HG02759 (cell line): ENCODE measurements around the gene PLCB1.

ENCODE experiments used
- ATAC-seq: cut with Tn5 transposase; IDR thresholded peaks from one replicate; pipeline ENCODE4 v1.9.1; 2021; ENCODE audit warnings: mild to moderate bottlenecking, moderate library complexity; ENCODE audit not compliant: unreplicated experiment

Gene PLCB1

DNA sequence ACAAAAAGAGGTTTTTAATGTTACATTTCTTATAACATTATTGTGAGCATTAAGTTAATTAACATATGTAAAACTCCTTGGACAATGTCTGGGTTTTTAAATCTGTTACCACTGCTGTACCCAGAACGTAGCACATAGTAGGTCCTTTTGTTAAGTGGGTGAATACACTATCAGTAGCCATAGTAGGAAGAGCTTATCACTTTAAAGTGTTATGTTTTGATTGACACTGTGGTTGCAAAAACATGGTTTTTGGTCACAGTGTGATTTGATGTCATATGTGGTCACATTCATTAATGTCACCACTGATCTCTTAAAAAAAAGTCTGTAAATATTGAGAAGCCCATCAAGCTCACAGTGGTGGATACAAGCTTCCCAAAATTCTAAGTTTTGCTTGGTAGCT, 160.7 kb downstream of the PLCB1 start:
- ATAC-seq, result no peak

DNA sequence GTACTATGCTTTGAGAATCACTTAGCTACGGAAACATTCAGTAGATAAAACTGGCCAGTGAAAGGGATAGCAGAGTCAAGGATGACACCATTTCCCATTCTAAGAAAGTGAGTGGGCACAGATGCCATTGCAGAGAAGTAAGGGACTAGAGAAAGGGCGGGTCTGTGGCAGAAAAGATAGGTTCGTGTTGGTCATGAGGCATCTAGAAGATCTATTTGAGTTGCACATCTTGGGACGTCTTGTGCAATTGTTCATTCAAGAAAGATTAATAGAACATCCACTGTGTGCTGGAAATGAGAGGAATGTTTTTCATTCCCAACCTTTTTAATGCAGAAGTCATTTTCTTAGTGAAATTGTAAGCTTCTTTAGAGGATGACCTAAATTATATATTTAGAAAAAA, 161.7 kb downstream of the PLCB1 start:
- ATAC-seq, result no peak

- ATAC-seq, result no peak
Measured at GRCh38 chr20:8296536-8296935, 164.5 kb downstream of the PLCB1 start.

- ATAC-seq, result no peak
Measured at GRCh38 chr20:8298426-8299043, 166.5 kb downstream of the PLCB1 start.

GRCh38 chr20:8299921-8300320, 167.9 kb downstream of the PLCB1 start:
- no peak for ATAC-seq

DNA sequence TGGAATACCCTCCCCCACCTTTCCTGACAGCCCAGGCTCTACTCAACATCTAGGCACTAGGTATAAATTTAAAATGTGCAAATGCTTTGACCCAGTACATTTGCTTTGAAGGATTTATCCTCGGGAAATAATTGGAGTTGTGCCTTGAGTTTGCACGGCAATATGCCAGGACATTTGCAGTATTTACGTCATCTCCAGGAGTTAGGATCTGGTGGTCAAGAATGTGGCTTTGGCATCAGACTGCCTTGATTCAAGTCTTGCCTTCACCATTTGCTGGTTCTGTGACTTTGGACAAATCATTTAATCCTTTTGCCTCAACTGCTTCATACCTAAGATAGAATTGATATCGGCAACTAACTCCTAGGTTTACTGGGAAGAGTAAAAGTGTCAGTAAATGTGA, 169.6 kb downstream of the PLCB1 start:
- no peak for ATAC-seq

GRCh38 chr20:8303651-8304050, 171.6 kb downstream of the PLCB1 start:
- ATAC-seq, result no peak

DNA sequence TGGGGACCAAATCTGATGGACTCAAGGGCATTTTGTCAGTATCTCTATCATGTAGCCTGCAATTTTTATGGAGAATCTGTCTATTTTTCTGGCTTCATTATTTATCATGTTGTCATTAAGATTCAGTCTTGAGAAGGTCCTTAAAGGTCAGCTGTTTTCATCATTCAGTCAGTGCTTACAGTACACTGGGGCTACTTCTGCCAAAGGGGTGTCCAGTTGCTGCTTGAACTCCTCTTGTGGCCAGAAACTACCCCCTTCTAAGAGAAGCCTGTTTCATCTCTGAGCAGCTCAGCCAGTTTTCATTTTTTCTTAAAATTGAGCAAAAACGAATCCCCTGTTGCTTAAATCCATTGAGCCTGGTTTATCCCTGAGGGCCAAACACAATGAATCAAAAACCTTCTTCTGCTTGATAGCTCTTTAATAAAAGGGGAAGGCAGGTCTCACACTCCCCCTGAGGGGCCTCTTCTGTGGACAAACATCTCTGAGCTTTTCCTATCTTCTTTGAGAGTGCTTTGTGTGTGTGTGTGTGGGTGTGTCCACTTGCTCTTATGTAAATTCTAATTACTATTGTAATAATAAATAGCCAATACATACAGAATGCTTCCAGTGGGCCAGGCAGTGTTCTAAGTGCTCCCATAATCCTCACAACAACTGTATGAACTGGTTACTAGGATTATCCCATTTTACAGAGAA, 172.2 kb downstream of the PLCB1 start:
- ATAC-seq, result no peak

GRCh38 chr20:8305449-8305978, 173.4 kb downstream of the PLCB1 start:
- ATAC-seq, result peak; percentile 97

DNA sequence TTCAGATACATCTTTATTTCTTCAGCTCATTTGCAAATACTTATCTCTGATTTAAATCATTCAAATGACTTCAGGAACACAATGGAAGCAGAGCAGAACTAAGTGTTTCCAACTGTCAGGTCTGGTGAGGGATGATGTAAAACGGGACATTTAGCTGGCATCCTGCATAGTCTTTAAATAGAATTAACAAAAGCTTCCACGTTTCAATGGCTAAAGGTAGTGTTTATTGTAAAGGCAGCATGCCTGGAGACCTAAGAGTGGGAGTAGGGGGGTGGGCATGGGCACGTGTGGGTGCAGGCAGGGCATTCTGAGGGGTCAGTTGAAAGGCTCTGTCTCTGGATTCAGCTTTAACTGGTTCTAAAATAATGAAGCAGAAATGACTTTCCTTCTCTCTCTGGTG, 174.9 kb downstream of the PLCB1 start:
- no peak for ATAC-seq

- no peak for ATAC-seq
Measured at GRCh38 chr20:8309634-8310033, 177.6 kb downstream of the PLCB1 start.

GRCh38 chr20:8310618-8311017, 178.6 kb downstream of the PLCB1 start:
- ATAC-seq, result no peak

- ATAC-seq, result no peak
Measured at GRCh38 chr20:8313073-8313472, 181.0 kb downstream of the PLCB1 start.

DNA sequence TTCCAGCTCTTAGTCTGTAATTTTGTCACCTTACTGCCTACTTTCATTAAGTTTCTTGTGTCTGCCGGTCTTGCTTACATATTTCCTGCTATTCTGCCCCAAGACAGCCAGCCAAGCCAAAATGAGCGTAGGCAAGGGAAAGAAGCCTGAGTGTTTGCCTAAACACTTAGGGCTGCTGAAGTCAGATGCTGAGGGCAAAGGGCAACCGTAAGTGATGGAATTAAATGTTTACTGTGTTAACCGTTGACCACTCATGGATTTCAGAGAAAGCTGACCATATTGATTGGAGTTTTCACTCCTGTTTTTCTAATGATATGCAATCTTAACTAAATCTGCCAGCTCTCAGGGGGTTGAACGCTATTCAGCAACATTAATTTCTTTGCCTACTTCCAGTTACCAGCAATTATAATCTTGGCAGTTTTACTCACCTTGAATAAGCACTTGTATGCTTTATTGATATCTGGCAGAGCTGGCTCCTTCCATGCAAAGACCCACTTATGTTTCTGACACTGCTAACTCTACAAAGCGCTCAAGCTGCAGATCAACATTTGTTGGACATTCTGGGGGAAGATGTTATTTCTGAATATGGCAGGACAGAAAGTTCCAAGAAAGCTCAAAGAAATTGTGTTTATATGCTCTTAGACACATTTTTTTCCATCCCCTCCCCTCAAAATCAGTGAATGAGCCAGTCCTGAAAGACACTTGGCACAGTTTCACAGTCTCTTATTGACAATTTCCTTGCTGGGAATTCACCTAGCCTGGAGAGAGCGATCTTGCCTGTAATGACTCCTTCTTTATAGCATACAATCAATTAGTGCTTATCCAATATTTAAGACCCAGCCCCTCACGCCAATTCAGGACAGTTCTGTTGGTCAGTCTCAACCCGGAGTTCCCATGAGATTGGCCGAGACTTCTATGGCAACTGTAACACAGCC, 183.8 kb downstream of the PLCB1 start:
- ATAC-seq, result no peak

- no peak for ATAC-seq
Measured at GRCh38 chr20:8317448-8317847, 185.4 kb downstream of the PLCB1 start.

GRCh38 chr20:8318965-8319625, 187.0 kb downstream of the PLCB1 start:
- no peak for ATAC-seq

DNA sequence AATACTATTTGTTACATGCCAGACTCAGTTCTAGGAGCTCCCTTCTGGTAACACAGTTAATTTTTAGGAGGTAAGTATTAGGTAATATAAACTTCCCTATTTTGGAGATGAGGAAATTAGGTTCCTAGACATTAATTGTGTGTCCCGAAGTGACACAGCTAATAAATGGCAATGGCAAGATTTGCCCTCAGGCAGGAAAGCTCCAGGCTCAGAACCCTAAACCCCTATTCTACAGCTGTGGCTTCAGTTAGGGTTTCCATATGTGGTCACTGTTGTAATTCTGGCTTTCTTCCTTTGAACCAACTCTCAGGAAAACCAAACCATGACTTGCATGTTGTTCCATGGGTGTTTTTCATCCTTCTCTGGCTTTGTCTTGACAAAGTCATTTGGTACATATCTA, 188.2 kb downstream of the PLCB1 start:
- ATAC-seq, result no peak

- ATAC-seq, result no peak
Measured at GRCh38 chr20:8321001-8321400, 188.9 kb downstream of the PLCB1 start.

DNA sequence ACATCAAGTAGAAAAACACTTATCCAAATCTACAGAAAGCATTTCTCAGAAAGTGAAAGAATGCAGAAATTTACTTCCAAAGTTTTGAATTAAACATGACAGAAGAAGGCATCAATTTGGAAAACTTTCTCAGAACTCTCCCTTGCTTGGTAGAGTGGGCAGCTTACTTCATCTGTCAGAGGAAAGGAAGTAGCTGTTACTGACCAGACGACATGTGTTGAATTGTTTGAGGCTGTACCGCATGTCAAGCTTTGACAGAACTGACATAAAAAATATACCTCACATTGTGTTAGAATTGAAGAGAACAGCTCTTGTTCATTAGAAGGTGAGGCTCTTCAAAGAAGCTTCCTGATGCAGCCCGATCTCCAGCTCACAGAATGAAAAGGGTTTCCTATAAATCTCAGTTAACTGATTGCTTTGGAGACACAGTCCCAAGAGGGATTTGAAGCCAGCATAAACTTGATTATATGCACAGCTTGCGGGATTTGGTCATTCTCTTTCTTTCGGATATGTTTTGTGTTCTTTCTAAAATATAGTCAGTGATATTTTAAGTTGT, 190.7 kb downstream of the PLCB1 start:
- no peak for ATAC-seq

- ATAC-seq, result no peak
Measured at GRCh38 chr20:8326191-8326590, 194.1 kb downstream of the PLCB1 start.

DNA sequence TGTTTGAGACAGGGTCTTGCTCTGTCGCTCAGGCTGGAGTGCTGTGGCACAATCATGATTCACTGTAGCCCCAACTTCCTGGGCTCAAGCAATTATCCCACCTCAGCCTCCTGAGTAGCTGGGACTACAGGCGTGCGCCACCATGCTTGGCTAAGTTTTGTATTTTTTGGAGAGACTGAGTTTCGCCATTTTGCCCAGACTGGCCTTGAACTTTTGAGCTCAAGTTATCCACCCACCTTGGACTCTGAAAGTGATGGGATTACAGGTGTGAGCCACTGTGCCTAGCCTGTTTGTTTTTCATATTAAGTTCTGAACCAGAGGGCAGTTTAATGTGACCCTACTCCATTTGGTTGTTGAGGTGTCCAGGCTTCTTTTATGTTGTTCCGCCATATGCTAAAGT, 194.8 kb downstream of the PLCB1 start:
- ATAC-seq, result no peak
